Lung (tissue), 12 donors: ENCODE measurements around the gene PIEZO1. TPM values are rescaled to one million over a fixed set of nuclear protein-coding genes. Genes with fewer than 3 reads are reported as not detected.

Experiments
- ATAC-seq: fragments of 200-7000 bp; cut with Tn5 transposase; one replicate; pipeline ENCODE4 v1.9.1; 2020; ENCODE audit warnings: moderate number of reproducible peaks; ENCODE audit not compliant: insufficient read depth, low FRiP score
- DNase-seq, 3 donors: peaks; one replicate each; pipeline ENCODE4 v3.0.0-alpha.2; 2013 to 2017
- H3K27ac ChIP-seq, 2 donors: one replicate each; pipeline ENCODE4 v1.5.1; 2013; ENCODE audit warnings: mild to moderate bottlenecking in 2 of 2, moderate library complexity in 2 of 2, control low read depth in 1 of 2, inconsistent platforms in 1 of 2, low read depth in 1 of 2, low read length in 1 of 2
- H3K27me3 ChIP-seq, 3 donors: one replicate each; pipeline ENCODE4 v1.5.1; 2013; ENCODE audit warnings: low read length in 2 of 3; ENCODE audit not compliant: control insufficient read depth in 3 of 3, insufficient read depth in 3 of 3
- H3K36me3 ChIP-seq, 4 donors: one replicate each; pipeline ENCODE4 v1.5.1; 2013; ENCODE audit warnings: low read length in 4 of 4, mild to moderate bottlenecking in 1 of 4, moderate library complexity in 1 of 4; ENCODE audit not compliant: control insufficient read depth in 4 of 4, insufficient read depth in 4 of 4
- H3K4me1 ChIP-seq, 5 donors: one replicate each; pipeline ENCODE4 v1.5.1; 2013; ENCODE audit warnings: low read length in 5 of 5, mild to moderate bottlenecking in 2 of 5, moderate library complexity in 1 of 5; ENCODE audit not compliant: control insufficient read depth in 5 of 5, insufficient read depth in 5 of 5
- H3K4me3 ChIP-seq: one replicate; pipeline ENCODE4 v1.5.1; 2013; ENCODE audit warnings: mild to moderate bottlenecking, control low read depth, moderate library complexity
- H3K9ac ChIP-seq, 2 donors: one replicate each; pipeline ENCODE4 v1.5.1; 2013; ENCODE audit warnings: low read length in 2 of 2, control low read depth in 1 of 2; ENCODE audit not compliant: insufficient read depth in 1 of 2
- H3K9me3 ChIP-seq, 4 donors: one replicate each; pipeline ENCODE4 v1.5.1; 2013; ENCODE audit warnings: low read length in 3 of 4, mild to moderate bottlenecking in 1 of 4, moderate library complexity in 1 of 4; ENCODE audit not compliant: control insufficient read depth in 4 of 4, insufficient read depth in 3 of 4
- CTCF ChIP-seq: IDR thresholded peaks from 2 replicates; pipeline ENCODE4 v1.5.1; 2012; ENCODE audit warnings: mild to moderate bottlenecking; ENCODE audit errors: control extremely low read depth, extremely low read depth
- WGBS, 2 donors: extraction: QIAGEN DNeasy Blood & Tissue Kit; methylation state at CpG; one replicate each; pipeline ENCODE4 v1.1.7; 2013; 5-methylcytosine and 5-hydroxymethylcytosine counted together
- polyA plus RNA-seq, 2 donors: library from polyadenylated mRNA; stranded (reverse); fragments of 200-250 nt; gene quantifications; one replicate each; pipeline ENCODE4 v1.2.1, GENCODE V29; 2013
- total RNA-seq, 2 donors: library from RNA; depleted of rRNA in 1 of 2; stranded (reverse); fragments of >200 nt in 1 of 2; gene quantifications; one replicate each; pipeline ENCODE4 v1.2.1, GENCODE V29; 2014 to 2021
- donor health status: control.
- donor health status: control.
- donor health status: Bipolar disorder and iron deficiency.
- donor health status: healthy.
- donor health status: DM: yes; HTN: yes; CAD: no.

PIEZO1 gene
- total and polyA plus RNA-seq, 4 donors: 113 to 207 (median 190) TPM

GRCh38 chr16:88806491-88807111, 21.6 kb upstream of the PIEZO1 start:
- DNase-seq (no peak), ATAC-seq (no peak)
- 86 to 90% methylated on average over 27 of the region's 27 CpGs for WGBS, 2 donors
- H3K4me1 ChIP-seq: peaks cover 0 to 33% (median 11%) of the 10 kb centered on the region in 5 donors
- no peak for TF ChIP-seq CTCF
- H3K4me3 ChIP-seq: no peak overlapping the region
- H3K36me3 ChIP-seq: peaks cover 0 to 16% (median 9%) of the 10 kb centered on the region in 4 donors
- no peaks in the 10 kb centered on the region for H3K9me3 ChIP-seq
- no peak overlapping the region for H3K27ac ChIP-seq
- no peak overlapping the region for H3K9ac ChIP-seq
- no peaks in the 10 kb centered on the region for H3K27me3 ChIP-seq

- Histone ChIP-seq H3K9me3 (no peaks in the 10 kb centered on the region), H3K27me3 (no peaks in the 10 kb centered on the region), H3K9ac (no peak overlapping the region), H3K4me1 (peaks cover 0 to 29% (median 11%) of the 10 kb centered on the region in 5 donors), H3K27ac (no peak overlapping the region), H3K4me3 (no peak overlapping the region), H3K36me3 (peaks cover 0 to 16% (median 9%) of the 10 kb centered on the region in 4 donors)
- no peak for TF ChIP-seq CTCF
- no peak for DNase-seq
- no peak for ATAC-seq
- 89 to 94% methylated on average over 21 of the region's 21 CpGs for WGBS, 2 donors
Measured at GRCh38 chr16:88805887-88806393, 20.9 kb upstream of the PIEZO1 start.

GRCh38 chr16:88805340-88805715, 20.3 kb upstream of the PIEZO1 start:
- Histone ChIP-seq H3K36me3 (peaks cover 0 to 16% (median 9%) of the 10 kb centered on the region in 4 donors), H3K9me3 (no peaks in the 10 kb centered on the region), H3K9ac (no peak overlapping the region), H3K4me1 (peaks cover 0 to 23% (median 5%) of the 10 kb centered on the region in 5 donors), H3K27ac (no peak overlapping the region), H3K4me3 (no peak overlapping the region), H3K27me3 (no peaks in the 10 kb centered on the region)
- TF ChIP-seq CTCF: no peak
- DNase-seq (no peak), ATAC-seq (no peak)
- WGBS, 2 donors: 89 to 91% methylated on average over 22 of the region's 22 CpGs
